Measurements from ENCODE around the gene RNF133. TPM values are rescaled to one million over a fixed set of nuclear protein-coding genes. Genes with fewer than 3 reads are reported as not detected.

RNF133 gene
- total RNA-seq, 4 donors from 2014 or later = 1.1 to 2.4 (median 1.2) TPM; not detected in 1

- no peak for TF ChIP-seq CTCF (IDR thresholded peaks at IDR 0.05)
- no peak for TF ChIP-seq POLR2AphosphoS5 (IDR thresholded peaks at IDR 0.05)
- no peak for TF ChIP-seq POLR2A (IDR thresholded peaks at IDR 0.05)
- no peak for TF ChIP-seq EP300 (IDR thresholded peaks at IDR 0.05; ENCODE audit: low read depth)
- Histone ChIP-seq H3K27ac (no peak overlapping the region), H3K4me1 (no peaks in the 10 kb centered on the region), H3K4me3 (no peak overlapping the region), H3K36me3 (no peaks in the 10 kb centered on the region), H3K27me3 (no peaks in the 10 kb centered on the region), H3K9me3 (no peaks in the 10 kb centered on the region)
- in situ Hi-C loops (cut with MboI; ENCODE audit: low pct_ligation_motif_present in 1 of 4, low pct_unique_long_range_greater_than_20kb in 1 of 4, low sequenced_read_pairs in 3 of 4) (no loop called here), intact Hi-C loops (cut with DNase I; ENCODE audit: low total_unique reads) (no loop called here)
- DNase-seq = no peak
- 90% methylated on average over 2 to 3 of the region's 3 CpGs for WGBS, 2 donors (ENCODE audit: low coverage in 1 of 2)
Observed at GRCh38 chr7:122715183-122715582, 16.3 kb upstream of the RNF133 start.

GRCh38 chr7:122710916-122711315 lies 12.0 kb upstream of the RNF133 start:
- H3K27ac ChIP-seq = no peak overlapping the region
- H3K4me1 ChIP-seq = no peaks in the 10 kb centered on the region
- H3K9me3 ChIP-seq = no peaks in the 10 kb centered on the region
- H3K4me3 ChIP-seq = no peak overlapping the region
- in situ Hi-C loops (cut with MboI; ENCODE audit: low pct_ligation_motif_present in 1 of 4, low pct_unique_long_range_greater_than_20kb in 1 of 4, low sequenced_read_pairs in 3 of 4) (no loop called here), intact Hi-C loops (cut with DNase I; ENCODE audit: low total_unique reads) (no loop called here)
- TF ChIP-seq EP300 (IDR thresholded peaks at IDR 0.05; ENCODE audit: low read depth) (no peak), CTCF (IDR thresholded peaks at IDR 0.05) (no peak), POLR2A (IDR thresholded peaks at IDR 0.05) (no peak), POLR2AphosphoS5 (IDR thresholded peaks at IDR 0.05) (no peak)
- H3K36me3 ChIP-seq = no peaks in the 10 kb centered on the region
- no peaks in the 10 kb centered on the region for H3K27me3 ChIP-seq
- no peak for DNase-seq
- 29 to 70% methylated on average over 1 of the region's 1 CpG for WGBS, 2 donors (ENCODE audit: low coverage in 1 of 2)

- H3K9me3 ChIP-seq = no peaks in the 10 kb centered on the region
- no peak for DNase-seq
- H3K27ac ChIP-seq = no peak overlapping the region
- H3K27me3 ChIP-seq = no peaks in the 10 kb centered on the region
- H3K36me3 ChIP-seq = no peaks in the 10 kb centered on the region
- H3K4me3 ChIP-seq = no peak overlapping the region
- 79 to 82% methylated on average over 7 of the region's 7 CpGs for WGBS, 2 donors (ENCODE audit: low coverage in 1 of 2)
- intact Hi-C loops (cut with DNase I; ENCODE audit: low total_unique reads) = no loop called here
- TF ChIP-seq POLR2AphosphoS5 (IDR thresholded peaks at IDR 0.05) (no peak), EP300 (IDR thresholded peaks at IDR 0.05; ENCODE audit: low read depth) (no peak), CTCF (IDR thresholded peaks at IDR 0.05) (no peak), POLR2A (IDR thresholded peaks at IDR 0.05) (no peak)
- in situ Hi-C loops (cut with MboI; ENCODE audit: low pct_ligation_motif_present in 1 of 4, low pct_unique_long_range_greater_than_20kb in 1 of 4, low sequenced_read_pairs in 3 of 4) = no loop called here
- H3K4me1 ChIP-seq = no peaks in the 10 kb centered on the region
Observed at GRCh38 chr7:122709930-122710646, 11.2 kb upstream of the RNF133 start.

GRCh38 chr7:122706836-122707235 lies 7.9 kb upstream of the RNF133 start:
- Histone ChIP-seq H3K36me3 (no peaks in the 10 kb centered on the region), H3K9me3 (no peaks in the 10 kb centered on the region), H3K27me3 (no peaks in the 10 kb centered on the region), H3K27ac (no peak overlapping the region), H3K4me3 (no peak overlapping the region), H3K4me1 (no peaks in the 10 kb centered on the region)
- no peak for DNase-seq
- in situ Hi-C loops (cut with MboI; ENCODE audit: low pct_ligation_motif_present in 1 of 4, low pct_unique_long_range_greater_than_20kb in 1 of 4, low sequenced_read_pairs in 3 of 4) = no loop called here
- TF ChIP-seq POLR2AphosphoS5 (IDR thresholded peaks at IDR 0.05) = no peak
- TF ChIP-seq EP300 (IDR thresholded peaks at IDR 0.05; ENCODE audit: low read depth) = no peak
- no peak for TF ChIP-seq CTCF (IDR thresholded peaks at IDR 0.05)
- no peak for TF ChIP-seq POLR2A (IDR thresholded peaks at IDR 0.05)
- intact Hi-C loops (cut with DNase I; ENCODE audit: low total_unique reads) = no loop called here
- WGBS, 2 donors (ENCODE audit: low coverage in 1 of 2) = 75 to 85% methylated on average over 1 to 2 of the region's 2 CpGs

All from transverse colon (tissue), 4 donors.